Fibroblast of mammary gland (primary cell): Measurements from ENCODE around the gene SUMO3.

Experiments
- DNase-seq: peaks from one replicate; pipeline ENCODE4 v3.0.0-alpha.2; 2010; ENCODE audit warnings: low read depth
- H3K4me3 ChIP-seq: 2 replicates; pipeline ENCODE4 v1.5.1; 2011; ENCODE audit warnings: low read depth, mild to moderate bottlenecking, low read length, moderate library complexity; ENCODE audit not compliant: control insufficient read depth
- CTCF ChIP-seq: conservative IDR thresholded peaks from 2 replicates; pipeline ENCODE4 v1.5.1; 2011; ENCODE audit warnings: low read depth, low read length, inconsistent platforms; ENCODE audit not compliant: control insufficient read depth, insufficient read depth

The SUMO3 gene

GRCh38 chr21:44818640-44819011 lies 764 bp upstream of the SUMO3 start:
- DNase-seq, result no peak
- peak overlapping the region; percentile 34 for H3K4me3 ChIP-seq
- no peak for TF ChIP-seq CTCF

GRCh38 chr21:44817506-44817880 lies 369 bp downstream of the SUMO3 start:
- H3K4me3 ChIP-seq, result peak overlapping the region; percentile 66
- DNase-seq, result peak; percentile 85
- no peak for TF ChIP-seq CTCF

GRCh38 chr21:44816761-44817505 lies 929 bp downstream of the SUMO3 start:
- no peak for DNase-seq
- TF ChIP-seq CTCF, result no peak
- peak overlapping the region; percentile 66 for H3K4me3 ChIP-seq

- no peak for DNase-seq
- H3K4me3 ChIP-seq, result no peak overlapping the region
- no peak for TF ChIP-seq CTCF
Observed at GRCh38 chr21:44815852-44816628, 1.8 kb downstream of the SUMO3 start.

- H3K4me3 ChIP-seq, result no peak overlapping the region
- TF ChIP-seq CTCF, result no peak
- no peak for DNase-seq
Observed at GRCh38 chr21:44815225-44815624, 2.6 kb downstream of the SUMO3 start.

GRCh38 chr21:44814498-44815023 lies 3.3 kb downstream of the SUMO3 start:
- no peak for TF ChIP-seq CTCF

More at GRCh38 chr21:44814498-44815023, 3.3 kb downstream of the SUMO3 start:
- peak; percentile 42 for DNase-seq
- H3K4me3 ChIP-seq, result no peak overlapping the region
